Dermis microvascular lymphatic vessel endothelial cell (primary cell): Measurements from ENCODE around the gene CX3CL1. TPM values are rescaled to one million over a fixed set of nuclear protein-coding genes. Genes with fewer than 3 reads are reported as not detected.

ENCODE experiments used
- total RNA-seq: library from RNA; depleted of rRNA; stranded (reverse); fragments of >200 nt; gene quantifications from 2 replicates; pipeline ENCODE4 v1.2.1, GENCODE V29; 2014

Gene CX3CL1
- total RNA-seq, 1 donor from 2014 or later: 1.8 TPM

Other genes with a start within 250 kb of the CX3CL1 start
- gene PSME3IP1, start 186.5 kb upstream of the CX3CL1 start, total RNA-seq: 50.8 and 51.0 TPM in 2 replicates
- gene RSPRY1, start 186.2 kb upstream of the CX3CL1 start, total RNA-seq: 43.6 and 43.8 TPM in 2 replicates
- 50.2 and 61.0 TPM in 2 replicates for gene ARL2BP, start 127.2 kb upstream of the CX3CL1 start, total RNA-seq
- 4.2 and 11.9 TPM in 2 replicates for gene PLLP, start 87.8 kb upstream of the CX3CL1 start, total RNA-seq
- not detected in 2 replicates for gene CCL22, start 13.7 kb upstream of the CX3CL1 start, total RNA-seq
- gene CCL17, start 32.3 kb downstream of the CX3CL1 start, total RNA-seq: not detected in 2 replicates
- 66.4 and 68.6 TPM in 2 replicates for gene CIAPIN1, start 74.9 kb downstream of the CX3CL1 start, total RNA-seq
- gene COQ9, start 75.0 kb downstream of the CX3CL1 start, total RNA-seq: 42.2 and 42.4 TPM in 2 replicates
- gene POLR2C, start 90.2 kb downstream of the CX3CL1 start, total RNA-seq: 98.3 and 136 TPM in 2 replicates
- 17.2 and 19.8 TPM in 2 replicates for gene DOK4, start 114.0 kb downstream of the CX3CL1 start, total RNA-seq
- gene CCDC102A, start 164.1 kb downstream of the CX3CL1 start, total RNA-seq: 8.9 and 11.6 TPM in 2 replicates
- gene ADGRG5, start 170.2 kb downstream of the CX3CL1 start, total RNA-seq: not detected in 2 replicates